ENCODE results near the gene RAB9A.

The RAB9A gene

DNA sequence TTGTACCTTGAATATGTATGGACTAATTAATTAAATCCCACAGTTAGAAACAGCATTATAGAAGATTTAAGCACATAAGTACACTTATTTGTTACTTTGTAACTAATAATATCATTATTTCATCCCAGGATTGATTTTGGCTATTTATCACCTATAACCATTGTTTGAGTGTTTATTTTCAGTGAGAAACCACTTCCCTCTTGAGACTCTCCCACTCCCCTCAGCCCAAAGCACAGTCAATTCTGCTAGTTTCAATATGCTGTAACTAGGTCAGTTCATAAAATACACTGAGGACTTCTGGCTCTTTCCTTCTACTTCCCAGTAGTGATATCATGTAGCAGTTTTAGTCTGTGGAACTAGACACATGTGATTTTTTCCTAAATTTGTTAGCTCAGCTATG lies 61.9 kb downstream of the RAB9A start:
- no peak overlapping the region for H3K4me3 ChIP-seq (ENCODE audit: low read depth, low read length)
- TF ChIP-seq, protein P1, sequence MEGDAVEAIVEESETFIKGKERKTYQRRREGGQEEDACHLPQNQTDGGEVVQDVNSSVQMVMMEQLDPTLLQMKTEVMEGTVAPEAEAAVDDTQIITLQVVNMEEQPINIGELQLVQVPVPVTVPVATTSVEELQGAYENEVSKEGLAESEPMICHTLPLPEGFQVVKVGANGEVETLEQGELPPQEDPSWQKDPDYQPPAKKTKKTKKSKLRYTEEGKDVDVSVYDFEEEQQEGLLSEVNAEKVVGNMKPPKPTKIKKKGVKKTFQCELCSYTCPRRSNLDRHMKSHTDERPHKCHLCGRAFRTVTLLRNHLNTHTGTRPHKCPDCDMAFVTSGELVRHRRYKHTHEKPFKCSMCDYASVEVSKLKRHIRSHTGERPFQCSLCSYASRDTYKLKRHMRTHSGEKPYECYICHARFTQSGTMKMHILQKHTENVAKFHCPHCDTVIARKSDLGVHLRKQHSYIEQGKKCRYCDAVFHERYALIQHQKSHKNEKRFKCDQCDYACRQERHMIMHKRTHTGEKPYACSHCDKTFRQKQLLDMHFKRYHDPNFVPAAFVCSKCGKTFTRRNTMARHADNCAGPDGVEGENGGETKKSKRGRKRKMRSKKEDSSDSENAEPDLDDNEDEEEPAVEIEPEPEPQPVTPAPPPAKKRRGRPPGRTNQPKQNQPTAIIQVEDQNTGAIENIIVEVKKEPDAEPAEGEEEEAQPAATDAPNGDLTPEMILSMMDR (IDR thresholded peaks at IDR 0.05; ENCODE audit: low read depth, low read length, missing control alignments) = no peak
- DNase-seq (ENCODE audit: low read depth) = no peak
- in situ Hi-C loops (cut with HindIII; ENCODE audit: low sequenced_read_pairs) = no loop called here

DNA sequence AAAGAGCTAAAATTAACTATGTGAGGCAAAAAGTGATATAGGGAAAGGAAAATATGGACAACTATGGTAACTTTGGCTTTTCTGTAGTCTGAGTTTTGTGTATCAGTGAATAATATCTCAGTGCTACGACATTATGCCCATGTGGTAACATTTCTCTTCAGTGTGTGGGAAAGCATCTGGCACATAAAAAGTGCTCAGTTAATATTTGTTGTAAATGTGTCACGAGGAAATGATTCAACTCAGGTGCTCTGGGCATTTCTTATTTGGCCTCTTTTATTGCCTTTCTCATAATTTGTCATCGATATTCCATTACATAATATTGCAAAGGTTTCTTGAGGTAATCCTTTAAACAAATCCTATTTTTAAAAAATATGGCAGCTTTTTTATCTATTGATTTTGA lies 63.2 kb downstream of the RAB9A start:
- DNase-seq (ENCODE audit: low read depth) = no peak
- no peak overlapping the region for H3K4me3 ChIP-seq (ENCODE audit: low read depth, low read length)
- in situ Hi-C loops (cut with HindIII; ENCODE audit: low sequenced_read_pairs) = no loop called here
- TF ChIP-seq, protein P1 (IDR thresholded peaks at IDR 0.05; ENCODE audit: low read depth, low read length, missing control alignments) = no peak

DNA sequence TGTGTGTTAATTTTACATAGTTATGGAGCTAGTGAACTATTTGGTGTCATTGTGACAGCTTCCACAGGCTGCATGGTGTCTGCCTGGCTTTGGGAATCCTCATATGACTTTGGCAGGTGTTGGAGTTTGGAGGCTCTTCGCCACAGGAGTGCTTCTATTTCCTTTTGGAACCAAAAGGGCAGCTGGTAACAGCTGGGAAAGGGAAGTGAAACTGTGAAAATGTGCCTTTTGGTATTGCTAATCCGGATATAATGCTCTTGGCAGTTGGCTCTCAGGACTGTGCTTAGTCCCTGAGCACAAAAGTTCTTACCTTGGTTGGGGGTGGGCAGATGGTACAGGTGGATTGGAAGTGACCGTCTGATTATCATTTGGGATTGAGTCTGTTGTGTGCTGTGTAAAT lies 63.7 kb downstream of the RAB9A start:
- TF ChIP-seq, protein P1 (IDR thresholded peaks at IDR 0.05; ENCODE audit: low read depth, low read length, missing control alignments) = no peak
- DNase-seq (ENCODE audit: low read depth) = no peak
- in situ Hi-C loops (cut with HindIII; ENCODE audit: low sequenced_read_pairs) = no loop called here
- no peak overlapping the region for H3K4me3 ChIP-seq (ENCODE audit: low read depth, low read length)

DNA sequence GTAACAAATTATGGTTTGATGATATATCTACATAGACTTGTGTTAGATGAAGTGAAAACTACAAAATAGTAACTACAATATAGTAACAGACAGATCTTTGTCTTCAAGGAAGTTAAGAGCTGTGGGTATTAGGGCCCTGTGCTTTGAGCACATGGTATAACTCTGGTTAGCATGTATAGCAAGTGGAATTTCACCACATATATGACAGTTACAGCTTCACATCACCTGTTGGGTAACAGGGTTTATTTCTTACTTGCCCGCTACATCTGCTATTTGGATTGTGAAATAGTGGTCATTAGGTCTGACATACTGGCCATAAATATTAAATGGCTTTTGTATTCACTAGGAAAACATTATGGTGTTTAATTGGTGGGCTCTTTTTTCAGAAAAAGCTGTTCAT lies 65.8 kb downstream of the RAB9A start:
- DNase-seq (ENCODE audit: low read depth) = no peak
- in situ Hi-C loops (cut with HindIII; ENCODE audit: low sequenced_read_pairs) = no loop called here
- no peak overlapping the region for H3K4me3 ChIP-seq (ENCODE audit: low read depth, low read length)
- TF ChIP-seq, protein P1 (IDR thresholded peaks at IDR 0.05; ENCODE audit: low read depth, low read length, missing control alignments) = no peak

DNA sequence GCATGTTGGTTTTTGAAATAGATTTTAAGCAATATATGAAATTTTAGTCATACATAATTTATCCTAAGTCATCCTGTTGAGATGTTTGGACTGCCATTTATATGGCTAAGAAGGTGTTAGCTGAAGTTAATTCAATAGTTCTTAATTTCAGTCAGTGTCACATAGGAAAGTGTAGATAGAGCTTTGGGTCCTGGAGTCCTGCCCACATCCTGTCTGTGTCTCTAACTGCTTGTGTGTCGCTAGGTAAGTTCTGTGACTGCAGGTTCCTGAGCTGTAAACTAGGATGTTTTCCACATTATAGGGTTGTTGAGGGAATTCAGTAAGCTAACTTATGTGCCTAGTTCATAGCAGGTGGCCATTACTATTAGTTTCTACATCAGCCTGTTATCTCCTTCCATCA lies 66.3 kb downstream of the RAB9A start:
- no peak for DNase-seq (ENCODE audit: low read depth)
- H3K4me3 ChIP-seq (ENCODE audit: low read depth, low read length) = no peak overlapping the region
- in situ Hi-C loops (cut with HindIII; ENCODE audit: low sequenced_read_pairs) = no loop called here
- TF ChIP-seq, protein P1 (IDR thresholded peaks at IDR 0.05; ENCODE audit: low read depth, low read length, missing control alignments) = no peak

DNA sequence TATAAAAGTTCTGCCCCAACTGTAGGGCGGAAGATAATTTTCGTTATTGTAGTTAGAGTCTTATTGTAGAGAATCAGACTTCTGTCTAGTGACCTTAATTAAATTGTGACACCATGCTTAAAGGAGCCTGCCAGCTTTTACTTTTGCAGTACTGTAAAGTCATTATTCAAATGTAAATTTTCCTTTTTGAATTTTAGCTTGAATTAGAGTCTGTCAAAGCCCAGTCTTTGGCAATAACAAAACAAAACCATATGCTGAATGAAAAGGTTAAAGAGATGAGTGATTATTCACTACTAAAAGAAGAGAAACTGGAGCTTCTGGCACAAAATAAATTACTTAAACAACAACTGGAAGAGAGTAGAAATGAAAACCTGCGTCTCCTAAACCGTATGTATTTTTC lies 67.5 kb downstream of the RAB9A start:
- DNase-seq (ENCODE audit: low read depth) = no peak
- no peak overlapping the region for H3K4me3 ChIP-seq (ENCODE audit: low read depth, low read length)
- in situ Hi-C loops (cut with HindIII; ENCODE audit: low sequenced_read_pairs) = no loop called here
- TF ChIP-seq, protein P1 (IDR thresholded peaks at IDR 0.05; ENCODE audit: low read depth, low read length, missing control alignments) = no peak

Data from astrocyte of the cerebellum (primary cell).